ENCODE data around the gene ABCF2. TPM values are rescaled to one million over a fixed set of nuclear protein-coding genes. Genes with fewer than 3 reads are reported as not detected.
A peak's percentile ranks its signal among the peaks of the same experiment; 100 is the strongest.

Gene ABCF2
- total and polyA plus RNA-seq, 10 of the 15 experiments (the other 5 are each of a cell fraction or from before 2014, with no cell fraction given) = 29.3 to 76.3 (median 57.1) TPM

- H3K9me3 ChIP-seq (replicated peaks; ENCODE audit: control insufficient read depth, insufficient read depth, low read length) = no peaks in the 10 kb centered on the region
- peaks cover 12% of the 10 kb centered on the region for H3K79me2 ChIP-seq (ENCODE audit: control insufficient read depth, insufficient read depth, low read length)
- no TSS peak for BruUV-seq (replicated peaks)
- H4K20me1 ChIP-seq (ENCODE audit: control insufficient read depth, insufficient read depth) = no peaks in the 10 kb centered on the region
- DNase-seq (ENCODE audit: low read depth, low spot score) = no peak
- H3K4me1 ChIP-seq (ENCODE audit: control insufficient read depth, insufficient read depth, low read length) = peaks cover 11% of the 10 kb centered on the region
- POLR2A ChIA-PET = no interaction called here
- TF ChIP-seq SPI1 (IDR thresholded peaks at IDR 0.05; ENCODE audit: borderline replicate concordance, insufficient read depth, low read depth, low read length) (peak; percentile 62), HCFC1 (IDR thresholded peaks at IDR 0.05; ENCODE audit: low read length) (no peak), POLR2A (IDR thresholded peaks at IDR 0.05; ENCODE audit: low read depth, low read length) (peak; percentile 33; the same call in 1 of the 2 replicates), IKZF1 (conservative IDR thresholded peaks at IDR 0.05) (0 out of 2 replicates have a peak, but pooled peaks have one; percentile 16)
- no peak; the same call in 2 of the 3 replicates for ATAC-seq
- no peaks in the 10 kb centered on the region for H3K27me3 ChIP-seq (replicated peaks in 1 of 2; ENCODE audit: control insufficient read depth in 2 of 2, insufficient read depth in 2 of 2, low read length in 1 of 2)
- SMC1A ChIA-PET (ENCODE audit: uncharacterized antibody, unreplicated experiment) = no interaction called here
- H3K9ac ChIP-seq (ENCODE audit: control insufficient read depth, insufficient read depth, low read length) = no peak overlapping the region
- 91% methylated on average over 25 of the region's 25 CpGs for WGBS (ENCODE audit: insufficient coverage, insufficient replicate concordance, low lambda C conversion rate, missing lambda C conversion rate)
- in situ Hi-C loops (cut with MboI) (no loop called here), intact Hi-C loops (cut with micrococcal nuclease; ENCODE audit: unreplicated experiment) (no loop called here)
- CTCF ChIA-PET = interaction anchor here (0.6 kb wide), 1 partner anchor 115 kb away, joined by 3 read pairs; no protein-coding TSS in a partner anchor
- H3K36me3 ChIP-seq (ENCODE audit: control insufficient read depth in 2 of 2, insufficient read depth in 2 of 2, low read length in 1 of 2) = peaks cover 0 to 13% of the 10 kb centered on the region in 2 experiments; a peak in 3 of 4 replicates
- H3K4me2 ChIP-seq (ENCODE audit: control insufficient read depth, insufficient read depth) = no peak overlapping the region
- no peak overlapping the region for H3K4me3 ChIP-seq
- H2AFZ ChIP-seq (ENCODE audit: control insufficient read depth, low read depth, low read length) = no peak overlapping the region
- FAIRE-seq = no peak
- no peak overlapping the region for H3K27ac ChIP-seq (ENCODE audit: control insufficient read depth, insufficient read depth)
- RAD21 ChIA-PET (ENCODE audit: unreplicated experiment) = interaction anchor here (1.3 kb wide), 1 partner anchor 12 kb away, joined by 7 read pairs; the partner anchor contains the start of gene ABCF2
Observed at GRCh38 chr7:151238924-151239836, 12.2 kb upstream of the ABCF2 start.

GRCh38 chr7:151238190-151238810, 11.3 kb upstream of the ABCF2 start:
- H3K36me3 ChIP-seq (ENCODE audit: control insufficient read depth in 2 of 2, insufficient read depth in 2 of 2, low read length in 1 of 2) = peaks cover 0 to 13% of the 10 kb centered on the region in 2 experiments; a peak in 3 of 4 replicates
- H3K27ac ChIP-seq (ENCODE audit: control insufficient read depth, insufficient read depth) = no peak overlapping the region
- TF ChIP-seq IRF4 (IDR thresholded peaks at IDR 0.05; ENCODE audit: low read depth, low read length) (no peak), E2F8 (IDR thresholded peaks at IDR 0.05; ENCODE audit: low read depth, partially characterized antibody) (no peak), RB1 (IDR thresholded peaks at IDR 0.05; ENCODE audit: borderline replicate concordance) (no peak), MYB (IDR thresholded peaks at IDR 0.05; ENCODE audit: borderline replicate concordance, low read depth, low read length) (no peak), E2F4 (IDR thresholded peaks at IDR 0.05; ENCODE audit: low read depth, low read length) (no peak), ATF2 (IDR thresholded peaks at IDR 0.05; ENCODE audit: low read length) (no peak)

More at GRCh38 chr7:151238190-151238810, 11.3 kb upstream of the ABCF2 start:
- peaks cover 9% of the 10 kb centered on the region for H3K4me1 ChIP-seq (ENCODE audit: control insufficient read depth, insufficient read depth, low read length)
- intact Hi-C loops (cut with micrococcal nuclease; ENCODE audit: unreplicated experiment) (no loop called here), in situ Hi-C loops (cut with MboI) (no loop called here)
- ChIA-PET CTCF (no interaction called here), RAD21 (ENCODE audit: unreplicated experiment) (no interaction called here), POLR2A (no interaction called here), SMC1A (ENCODE audit: uncharacterized antibody, unreplicated experiment) (no interaction called here)
- peaks cover 21% of the 10 kb centered on the region for H3K79me2 ChIP-seq (ENCODE audit: control insufficient read depth, insufficient read depth, low read length)
- H2AFZ ChIP-seq (ENCODE audit: control insufficient read depth, low read depth, low read length) = no peak overlapping the region
- WGBS (ENCODE audit: insufficient coverage, insufficient replicate concordance, low lambda C conversion rate, missing lambda C conversion rate) = 92% methylated on average over 13 of the region's 17 CpGs
- DNase-seq (ENCODE audit: low read depth, low spot score) (no peak), FAIRE-seq (no peak), ATAC-seq (no peak)
- no peaks in the 10 kb centered on the region for H3K9me3 ChIP-seq (replicated peaks; ENCODE audit: control insufficient read depth, insufficient read depth, low read length)
- H3K9ac ChIP-seq (ENCODE audit: control insufficient read depth, insufficient read depth, low read length) = no peak overlapping the region
- no peak overlapping the region for H3K4me2 ChIP-seq (ENCODE audit: control insufficient read depth, insufficient read depth)
- no peak overlapping the region for H3K4me3 ChIP-seq
- H3K27me3 ChIP-seq (replicated peaks in 1 of 2; ENCODE audit: control insufficient read depth in 2 of 2, insufficient read depth in 2 of 2, low read length in 1 of 2) = no peaks in the 10 kb centered on the region
- H4K20me1 ChIP-seq (ENCODE audit: control insufficient read depth, insufficient read depth) = no peaks in the 10 kb centered on the region
- BruUV-seq (replicated peaks) = no TSS peak
